HG02840 (cell line): ENCODE data around the gene MYB.
"Not testable (repeated sequence)": the region's sequence is repeated elsewhere in the genome, so short reads cannot be mapped to it uniquely, and the experiment has no call there.

Source experiments
- ATAC-seq: cut with Tn5 transposase; IDR thresholded peaks from one replicate; pipeline ENCODE4 v1.9.1; 2021; ENCODE audit warnings: mild to moderate bottlenecking, moderate library complexity, moderate number of reproducible peaks; ENCODE audit not compliant: unreplicated experiment, low FRiP score

Gene MYB

GRCh38 chr6:135162678-135163439 is 18.2 kb upstream of the MYB start:
- ATAC-seq = no peak

GRCh38 chr6:135163440-135163738 is 17.7 kb upstream of the MYB start:
- ATAC-seq = peak; percentile 53

GRCh38 chr6:135164387-135164786 is 16.7 kb upstream of the MYB start:
- not testable (repeated sequence) for ATAC-seq

- no peak for ATAC-seq
These were observed 16.1 kb upstream of the MYB start for GRCh38 chr6:135165031-135165430.

GRCh38 chr6:135166515-135166914 is 14.6 kb upstream of the MYB start:
- ATAC-seq = no peak

GRCh38 chr6:135167617-135168016 is 13.5 kb upstream of the MYB start:
- ATAC-seq = no peak

GRCh38 chr6:135168766-135169165 is 12.3 kb upstream of the MYB start:
- ATAC-seq = no peak

GRCh38 chr6:135170238-135170637 is 10.9 kb upstream of the MYB start:
- no peak for ATAC-seq

GRCh38 chr6:135170849-135171248 is 10.3 kb upstream of the MYB start:
- no peak for ATAC-seq

- ATAC-seq = no peak
These were observed 7.7 kb upstream of the MYB start for GRCh38 chr6:135173242-135173988.

- no peak for ATAC-seq
These were observed 7.1 kb upstream of the MYB start for GRCh38 chr6:135173989-135174484.

GRCh38 chr6:135176058-135176457 is 5.0 kb upstream of the MYB start:
- no peak for ATAC-seq

GRCh38 chr6:135176464-135176863 is 4.6 kb upstream of the MYB start:
- ATAC-seq = no peak

- no peak for ATAC-seq
These were observed 1.7 kb upstream of the MYB start for GRCh38 chr6:135179372-135179771.

- no peak for ATAC-seq
These were observed 1.1 kb upstream of the MYB start for GRCh38 chr6:135179920-135180541.

- no peak for ATAC-seq
These were observed 394 bp downstream of the MYB start for GRCh38 chr6:135181333-135182070.

- peak; percentile 2 for ATAC-seq
These were observed 1.2 kb downstream of the MYB start for GRCh38 chr6:135182071-135183001.

- ATAC-seq = peak; percentile 41
These were observed 2.0 kb downstream of the MYB start for GRCh38 chr6:135183002-135183531.
